GM19240 (cell line): ENCODE results near the gene STXBP1.

Experiments used
- DNase-seq: peaks from one replicate; pipeline ENCODE4 v3.0.0; 2011; ENCODE audit warnings: low spot score; ENCODE audit not compliant: insufficient read length

Gene STXBP1

GRCh38 chr9:127651697-127652610, 39.9 kb downstream of the STXBP1 start:
- no peak for DNase-seq

GRCh38 chr9:127652733-127653132, 40.7 kb downstream of the STXBP1 start:
- DNase-seq = no peak

GRCh38 chr9:127654619-127655018, 42.5 kb downstream of the STXBP1 start:
- no peak for DNase-seq

GRCh38 chr9:127658428-127658827, 46.4 kb downstream of the STXBP1 start:
- DNase-seq = no peak

- no peak for DNase-seq
Measured at GRCh38 chr9:127660886-127661741, 49.0 kb downstream of the STXBP1 start.

- no peak for DNase-seq
Measured at GRCh38 chr9:127662617-127663016, 50.5 kb downstream of the STXBP1 start.

GRCh38 chr9:127664324-127664677, 52.2 kb downstream of the STXBP1 start:
- DNase-seq = no peak

- no peak for DNase-seq
Measured at GRCh38 chr9:127664678-127665507, 52.8 kb downstream of the STXBP1 start.

GRCh38 chr9:127667127-127667844, 55.2 kb downstream of the STXBP1 start:
- DNase-seq = no peak

GRCh38 chr9:127667906-127668305, 55.8 kb downstream of the STXBP1 start:
- DNase-seq = no peak

GRCh38 chr9:127673234-127673633, 61.2 kb downstream of the STXBP1 start:
- DNase-seq = no peak

- no peak for DNase-seq
Measured at GRCh38 chr9:127676638-127677037, 64.6 kb downstream of the STXBP1 start.

- DNase-seq = no peak
Measured at GRCh38 chr9:127679506-127679905, 67.4 kb downstream of the STXBP1 start.

- DNase-seq = no peak
Measured at GRCh38 chr9:127680226-127680625, 68.1 kb downstream of the STXBP1 start.

- no peak for DNase-seq
Measured at GRCh38 chr9:127680846-127681245, 68.8 kb downstream of the STXBP1 start.

- DNase-seq = no peak
Measured at GRCh38 chr9:127682351-127683136, 70.5 kb downstream of the STXBP1 start.

GRCh38 chr9:127683723-127684122, 71.6 kb downstream of the STXBP1 start:
- DNase-seq = no peak

GRCh38 chr9:127684576-127684975, 72.5 kb downstream of the STXBP1 start:
- DNase-seq = no peak

- DNase-seq = no peak
Measured at GRCh38 chr9:127686461-127687393, 74.7 kb downstream of the STXBP1 start.
